Ectodermal cell (in vitro differentiated cells): ENCODE measurements around the gene VTA1.
"Not testable (repeated sequence)": the region's sequence is repeated elsewhere in the genome, so short reads cannot be mapped to it uniquely, and the experiment has no call there.

Experiments
- H3K27ac ChIP-seq: 2 replicates; pipeline ENCODE4 v1.7.0; 2013; ENCODE audit warnings: mild to moderate bottlenecking, low read depth, low read length; ENCODE audit not compliant: insufficient read depth, poor library complexity, severe bottlenecking
- H3K27me3 ChIP-seq: 2 replicates; pipeline ENCODE4 v1.7.0; 2013; ENCODE audit warnings: mild to moderate bottlenecking, low read length; ENCODE audit not compliant: insufficient read depth, control insufficient read depth, poor library complexity, severe bottlenecking
- H3K36me3 ChIP-seq: one replicate; pipeline ENCODE4 v1.7.0; 2013; ENCODE audit warnings: low read length; ENCODE audit not compliant: control insufficient read depth, insufficient read depth
- H3K4me1 ChIP-seq: one replicate; pipeline ENCODE4 v1.7.0; 2013; ENCODE audit warnings: low read length; ENCODE audit not compliant: control insufficient read depth, insufficient read depth
- H3K4me3 ChIP-seq: 2 replicates; pipeline ENCODE4 v1.7.0; 2013; ENCODE audit warnings: low read depth, low read length, control low read depth; ENCODE audit not compliant: insufficient read depth
- H3K9me3 ChIP-seq: 2 replicates; pipeline ENCODE4 v1.7.0; 2013; ENCODE audit warnings: mild to moderate bottlenecking, low read length, moderate library complexity; ENCODE audit not compliant: control insufficient read depth
- WGBS, 2 experiments: methylation state at CpG; one replicate each; pipeline ENCODE4 v1.1.7; 2013; ENCODE audit warnings: missing lambda C conversion rate in 2 of 2; 5-methylcytosine and 5-hydroxymethylcytosine counted together

VTA1 gene

GRCh38 chr6:142138876-142139275 lies 8.2 kb upstream of the VTA1 start:
- no peaks in the 10 kb centered on the region for H3K27me3 ChIP-seq
- H3K4me1 ChIP-seq, result no peaks in the 10 kb centered on the region
- WGBS, 2 experiments, result 70 to 81% methylated on average over 2 of the region's 2 CpGs
- no peaks in the 10 kb centered on the region for H3K36me3 ChIP-seq
- H3K27ac ChIP-seq, result no peak overlapping the region
- no peaks in the 10 kb centered on the region for H3K9me3 ChIP-seq
- no peak overlapping the region for H3K4me3 ChIP-seq

DNA sequence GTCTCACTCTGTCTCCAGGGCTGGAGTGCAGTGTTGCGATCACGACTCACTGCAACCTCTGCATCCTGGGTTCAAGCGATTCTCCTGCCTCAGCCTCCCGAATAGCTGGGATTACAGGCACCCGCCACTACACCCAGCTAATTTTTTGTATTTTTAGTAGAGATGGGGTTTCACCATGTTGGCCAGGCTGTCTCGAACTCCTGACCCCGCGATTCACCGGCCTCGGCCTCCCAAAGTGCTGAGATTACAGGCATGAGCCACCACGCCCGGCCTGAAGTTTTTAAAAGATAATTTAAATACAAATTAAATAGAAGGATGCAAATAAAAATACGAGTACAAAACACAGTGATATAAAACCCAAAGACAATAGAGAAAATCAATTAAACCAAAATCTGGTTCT lies 5.5 kb upstream of the VTA1 start:
- H3K9me3 ChIP-seq, H3K4me3 ChIP-seq, H3K4me1 ChIP-seq, H3K36me3 ChIP-seq, H3K27ac ChIP-seq, H3K27me3 ChIP-seq: not testable (repeated sequence)
- WGBS, 2 experiments, result 93 to 96% methylated on average over 10 to 12 of the region's 13 CpGs

GRCh38 chr6:142152746-142153145 lies 5.7 kb downstream of the VTA1 start:
- no peaks in the 10 kb centered on the region for H3K36me3 ChIP-seq
- H3K27ac ChIP-seq, result no peak overlapping the region
- H3K4me3 ChIP-seq, result no peak overlapping the region
- peaks cover 7% of the 10 kb centered on the region for H3K4me1 ChIP-seq
- no peaks in the 10 kb centered on the region for H3K9me3 ChIP-seq
- H3K27me3 ChIP-seq, result no peaks in the 10 kb centered on the region

DNA sequence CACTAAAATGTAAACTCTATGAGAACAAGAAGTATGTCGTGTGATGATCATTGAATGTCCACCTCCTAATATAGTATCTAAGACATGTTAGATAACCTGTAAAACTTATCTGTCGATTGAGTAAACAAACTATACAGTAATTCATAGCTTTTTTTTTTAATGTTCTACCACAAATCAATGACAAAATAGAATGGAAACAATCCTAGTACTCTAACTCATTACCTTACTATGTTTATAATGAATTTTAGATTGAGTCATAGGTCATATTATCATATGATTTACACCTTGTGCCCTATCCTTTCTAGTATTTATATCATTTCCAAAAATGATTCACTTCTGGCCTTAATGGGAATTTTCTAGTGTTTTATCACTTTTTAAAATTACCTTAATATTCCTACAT lies 6.1 kb downstream of the VTA1 start:
- H3K9me3 ChIP-seq, result no peaks in the 10 kb centered on the region
- H3K4me1 ChIP-seq, result peaks cover 4% of the 10 kb centered on the region
- H3K27ac ChIP-seq, result no peak overlapping the region
- no peaks in the 10 kb centered on the region for H3K36me3 ChIP-seq
- H3K27me3 ChIP-seq, result no peaks in the 10 kb centered on the region
- WGBS, 2 experiments, result 83% methylated on average over 1 of the region's 2 CpGs; no CpG with 5 or more reads in 1 of the 2 experiments
- H3K4me3 ChIP-seq, result no peak overlapping the region

DNA sequence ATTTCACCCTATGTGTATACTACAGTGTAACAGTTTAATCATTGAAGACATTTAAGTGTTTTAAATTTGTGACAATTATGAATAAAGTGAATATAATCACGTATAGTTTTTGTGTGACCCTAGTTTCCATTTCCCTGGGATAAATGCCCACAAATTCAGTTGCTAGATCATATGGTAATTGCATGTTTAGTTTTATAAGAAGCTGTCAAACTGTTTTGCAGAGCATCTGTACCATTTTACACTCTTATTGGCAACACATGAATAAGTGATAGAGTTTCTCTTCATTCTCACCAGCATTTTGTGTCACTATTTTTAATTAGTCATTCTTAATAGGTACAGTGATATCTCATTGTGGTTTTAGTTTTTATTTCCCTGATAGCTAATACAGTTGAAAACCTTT lies 7.3 kb downstream of the VTA1 start:
- Histone ChIP-seq H3K9me3 (no peaks in the 10 kb centered on the region), H3K27me3 (no peaks in the 10 kb centered on the region), H3K4me3 (no peak overlapping the region), H3K4me1 (no peaks in the 10 kb centered on the region), H3K27ac (no peak overlapping the region), H3K36me3 (no peaks in the 10 kb centered on the region)
- WGBS, 2 experiments, result 100% methylated on average over 1 of the region's 1 CpG

DNA sequence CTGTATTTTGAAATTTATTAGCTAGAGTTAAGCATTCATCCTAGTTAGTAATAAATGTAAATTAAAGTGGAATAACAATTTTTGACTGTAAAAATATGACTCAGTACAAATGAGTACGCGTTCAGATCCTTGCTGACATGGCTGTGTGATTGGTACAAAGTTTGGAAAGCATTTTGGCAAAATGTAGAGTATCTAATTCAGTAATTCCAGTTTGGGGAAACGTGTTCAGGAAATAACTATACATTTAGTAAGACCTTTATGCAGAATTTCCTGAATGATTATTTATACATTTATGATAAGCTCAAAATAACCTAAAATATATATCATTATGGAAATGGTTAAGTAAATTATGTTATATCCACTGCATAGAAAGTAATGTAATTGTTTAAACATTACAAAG lies 8.0 kb downstream of the VTA1 start:
- Histone ChIP-seq H3K4me3 (no peak overlapping the region), H3K27ac (no peak overlapping the region), H3K27me3 (no peaks in the 10 kb centered on the region), H3K36me3 (no peaks in the 10 kb centered on the region), H3K9me3 (no peaks in the 10 kb centered on the region), H3K4me1 (no peaks in the 10 kb centered on the region)
- 93 to 96% methylated on average over 2 of the region's 3 CpGs for WGBS, 2 experiments

DNA sequence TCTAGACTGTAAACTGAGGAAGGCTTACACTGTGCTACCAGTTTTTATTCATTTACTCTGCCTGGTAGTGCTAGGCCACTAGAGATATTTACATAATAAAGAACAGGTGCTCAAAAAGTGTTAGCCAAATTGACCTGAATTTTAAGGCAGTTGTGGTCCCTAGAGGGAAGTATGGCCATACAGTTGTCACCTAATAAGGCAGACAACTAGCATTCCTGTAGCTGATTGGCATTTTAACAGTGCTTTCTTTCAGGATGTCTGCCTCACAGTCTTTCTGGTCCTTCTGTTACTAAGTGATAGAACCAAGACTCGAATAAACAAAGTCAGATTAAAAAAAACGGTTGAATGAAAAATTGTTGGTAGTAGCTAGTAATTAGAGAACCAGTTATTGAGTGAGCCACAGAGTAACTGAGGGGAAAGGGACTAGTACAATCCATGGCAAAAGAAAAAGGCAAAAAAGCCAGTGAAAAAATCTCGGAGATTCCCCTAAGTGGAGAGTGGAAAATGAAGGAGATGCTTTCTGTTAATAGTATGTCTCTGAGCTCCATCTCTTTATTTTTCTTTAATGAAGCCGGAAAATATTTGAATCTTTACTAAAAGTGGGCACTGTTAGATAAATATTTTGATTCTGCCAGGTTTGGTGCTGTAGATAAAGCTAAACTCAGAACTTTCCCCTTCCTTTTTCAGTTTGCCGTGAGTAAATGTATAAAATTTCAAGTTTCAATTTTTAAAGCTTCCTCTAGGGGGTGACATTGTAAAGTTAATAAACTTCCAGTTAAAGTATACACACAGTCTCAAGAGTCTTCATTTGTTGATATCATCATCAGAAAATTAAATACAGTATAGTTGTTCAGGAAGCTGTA lies 9.1 kb downstream of the VTA1 start:
- WGBS, 2 experiments, result 79 to 85% methylated on average over 4 of the region's 5 CpGs
- Histone ChIP-seq H3K27ac (peak overlapping the region; percentile 39), H3K4me3 (no peak overlapping the region)

GRCh38 chr6:142156758-142157068 lies 9.7 kb downstream of the VTA1 start:
- not testable (repeated sequence) for H3K36me3 ChIP-seq, H3K27me3 ChIP-seq, H3K4me1 ChIP-seq, H3K4me3 ChIP-seq, H3K9me3 ChIP-seq, H3K27ac ChIP-seq
- 95% methylated on average over 4 of the region's 4 CpGs for WGBS, 2 experiments

More for the DNA sequence above, 9.1 kb downstream of the VTA1 start:
- no peaks in the 10 kb centered on the region for H3K36me3 ChIP-seq
- no peaks in the 10 kb centered on the region for H3K27me3 ChIP-seq
- H3K4me1 ChIP-seq, result no peaks in the 10 kb centered on the region
- no peaks in the 10 kb centered on the region for H3K9me3 ChIP-seq

- no peak overlapping the region for H3K27ac ChIP-seq
- H3K36me3 ChIP-seq, result peaks cover 1% of the 10 kb centered on the region
- no peak overlapping the region for H3K4me3 ChIP-seq
- WGBS, 2 experiments, result 94 to 98% methylated on average over 1 of the region's 1 CpG
- no peaks in the 10 kb centered on the region for H3K9me3 ChIP-seq
- no peaks in the 10 kb centered on the region for H3K27me3 ChIP-seq
- H3K4me1 ChIP-seq, result no peaks in the 10 kb centered on the region
Measured at GRCh38 chr6:142162780-142163179, 15.7 kb downstream of the VTA1 start.

DNA sequence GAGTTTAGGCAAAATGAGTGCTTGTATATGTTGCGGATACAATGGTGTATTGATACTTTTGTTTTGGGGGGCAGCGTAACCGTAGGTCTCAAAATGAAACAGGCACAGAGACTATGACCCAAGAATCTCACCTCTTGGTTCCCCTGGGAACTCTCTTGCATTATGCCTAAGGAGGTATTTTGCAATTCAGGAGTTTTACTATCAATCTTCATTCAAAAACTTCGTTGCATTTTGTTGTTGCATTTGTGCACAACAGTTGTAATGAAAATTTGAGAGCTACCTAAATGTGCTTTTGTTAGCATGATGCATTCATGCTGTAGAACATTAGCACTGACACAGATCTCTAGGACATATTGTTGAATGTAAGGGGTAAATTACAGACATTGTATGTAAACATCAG lies 18.2 kb downstream of the VTA1 start:
- no peaks in the 10 kb centered on the region for H3K4me1 ChIP-seq
- no peak overlapping the region for H3K27ac ChIP-seq
- no peak overlapping the region for H3K4me3 ChIP-seq
- no peaks in the 10 kb centered on the region for H3K27me3 ChIP-seq
- H3K9me3 ChIP-seq, result no peaks in the 10 kb centered on the region
- peaks cover 3% of the 10 kb centered on the region for H3K36me3 ChIP-seq
- WGBS, 2 experiments, result 98% methylated on average over 3 to 4 of the region's 4 CpGs

- Histone ChIP-seq H3K27me3 (no peaks in the 10 kb centered on the region), H3K4me1 (no peaks in the 10 kb centered on the region), H3K4me3 (no peak overlapping the region), H3K27ac (no peak overlapping the region), H3K9me3 (no peaks in the 10 kb centered on the region), H3K36me3 (peaks cover 3% of the 10 kb centered on the region)
- WGBS, 2 experiments, result 99 to 100% methylated on average over 3 of the region's 3 CpGs
Measured at GRCh38 chr6:142167071-142167470, 20.0 kb downstream of the VTA1 start.
